Testis (tissue), 3 donors: ENCODE data around the gene FOLR3. TPM values are rescaled to one million over a fixed set of nuclear protein-coding genes. Genes with fewer than 3 reads are reported as not detected.

ENCODE experiments used
- DNase-seq: peaks from one replicate; pipeline ENCODE4 v3.0.0-alpha.2; 2019
- H3K27ac ChIP-seq, 2 donors: fragments of 200-600 bp; sonication (generic); one replicate each; pipeline ENCODE4 v1.5.1; 2019
- H3K27me3 ChIP-seq: fragments of 200-600 bp; sonication (generic); one replicate; pipeline ENCODE4 v1.5.1; 2019
- H3K36me3 ChIP-seq: fragments of 200-600 bp; sonication (generic); one replicate; pipeline ENCODE4 v1.5.1; 2017; ENCODE audit warnings: low read depth; ENCODE audit errors: missing control alignments
- H3K4me1 ChIP-seq: fragments of 200-600 bp; sonication (generic); one replicate; pipeline ENCODE4 v1.5.1; 2019
- H3K4me3 ChIP-seq, 2 donors: fragments of 200-600 bp; sonication (generic); one replicate each; pipeline ENCODE4 v1.5.1; 2017 to 2019
- H3K9me3 ChIP-seq: fragments of 200-600 bp; sonication (generic); one replicate; pipeline ENCODE4 v1.5.1; 2017
- POLR2A ChIP-seq: fragments of 450-650 bp; IDR thresholded peaks from one replicate; pipeline ENCODE4 v1.6.1; 2017; ENCODE audit warnings: antibody characterized with exemption, mild to moderate bottlenecking, moderate library complexity
- WGBS, 2 donors: methylation state at CpG; one replicate each; pipeline ENCODE4 v1.1.5; 2018; 5-methylcytosine and 5-hydroxymethylcytosine counted together
- intact Hi-C: fragments of 100-400 bp; cut with DNase I; formaldehyde crosslinking; loops from one replicate; pipeline ENCODE4 v1.15.1; 2023; ENCODE audit warnings: low total_unique reads
- polyA plus RNA-seq: library from polyadenylated mRNA; stranded (reverse); fragments of 350-450 nt; fragmentation: Illumina TruSeq; extraction: RNeasy Lipid Tissue Mini Kit (QIAGEN cat#74804); gene quantifications from one replicate; pipeline ENCODE4 v1.2.3, GENCODE V29; 2014; ENCODE audit warnings: low read depth, low replicate concordance; ENCODE audit not compliant: insufficient read depth
- total RNA-seq, 2 donors: library from RNA; depleted of rRNA; stranded (reverse); fragments of >200 nt; gene quantifications; one replicate each; pipeline ENCODE4 v1.2.3, GENCODE V29; 2016
- TF ChIP-seq, protein P1 (sequence below), 3 experiments: fragments of 450-650 bp in 2 of 3; fragments of 200-600 bp in 1 of 3; sonication (generic) in 1 of 3; IDR thresholded peaks; one replicate each; pipeline ENCODE4 v1.5.1; 2016 to 2019; ENCODE audit warnings: antibody characterized with exemption in 3 of 3, mild to moderate bottlenecking in 2 of 3, moderate library complexity in 1 of 3

FOLR3 gene
- total and polyA plus RNA-seq, 3 donors from 2014 or later = 0.55 to 0.79 TPM; not detected in 1

DNA sequence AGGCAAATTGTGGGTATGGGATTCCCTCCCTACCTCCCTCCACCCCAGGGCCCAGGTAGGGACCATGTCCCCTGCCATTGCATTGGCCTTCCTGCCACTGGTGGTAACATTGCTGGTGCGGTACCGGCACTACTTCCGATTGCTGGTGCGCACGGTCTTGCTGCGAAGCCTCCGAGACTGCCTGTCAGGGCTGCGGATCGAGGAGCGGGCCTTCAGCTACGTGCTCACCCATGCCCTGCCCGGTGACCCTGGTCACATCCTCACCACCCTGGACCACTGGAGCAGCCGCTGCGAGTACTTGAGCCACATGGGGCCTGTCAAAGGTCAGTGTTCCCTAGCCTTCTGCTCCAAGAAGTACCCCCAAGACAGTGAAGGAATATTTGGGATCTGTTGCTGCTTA, 29.6 kb upstream of the FOLR3 start, which contains the start of gene TOMT:
TOMT (plus strand) TSS at position 37 of the 400 bp plus-strand sequence; CDS start at position 65, 28 bp downstream.
- no peaks in the 10 kb centered on the region for H3K9me3 ChIP-seq
- no peak within 1 kb of the TSS for H3K4me3 ChIP-seq
- H3K27ac ChIP-seq = no peak within 1 kb of the TSS
- WGBS, 2 donors = 90 to 91% methylated on average over 14 of the region's 14 CpGs
- DNase-seq = no peak
- peaks cover 12% of the 10 kb centered on the region for H3K4me1 ChIP-seq
- H3K36me3 ChIP-seq = no peaks in the 10 kb centered on the region
- H3K27me3 ChIP-seq = no peaks in the 10 kb centered on the region
- intact Hi-C loops = no loop called here
- TF ChIP-seq, protein P1, sequence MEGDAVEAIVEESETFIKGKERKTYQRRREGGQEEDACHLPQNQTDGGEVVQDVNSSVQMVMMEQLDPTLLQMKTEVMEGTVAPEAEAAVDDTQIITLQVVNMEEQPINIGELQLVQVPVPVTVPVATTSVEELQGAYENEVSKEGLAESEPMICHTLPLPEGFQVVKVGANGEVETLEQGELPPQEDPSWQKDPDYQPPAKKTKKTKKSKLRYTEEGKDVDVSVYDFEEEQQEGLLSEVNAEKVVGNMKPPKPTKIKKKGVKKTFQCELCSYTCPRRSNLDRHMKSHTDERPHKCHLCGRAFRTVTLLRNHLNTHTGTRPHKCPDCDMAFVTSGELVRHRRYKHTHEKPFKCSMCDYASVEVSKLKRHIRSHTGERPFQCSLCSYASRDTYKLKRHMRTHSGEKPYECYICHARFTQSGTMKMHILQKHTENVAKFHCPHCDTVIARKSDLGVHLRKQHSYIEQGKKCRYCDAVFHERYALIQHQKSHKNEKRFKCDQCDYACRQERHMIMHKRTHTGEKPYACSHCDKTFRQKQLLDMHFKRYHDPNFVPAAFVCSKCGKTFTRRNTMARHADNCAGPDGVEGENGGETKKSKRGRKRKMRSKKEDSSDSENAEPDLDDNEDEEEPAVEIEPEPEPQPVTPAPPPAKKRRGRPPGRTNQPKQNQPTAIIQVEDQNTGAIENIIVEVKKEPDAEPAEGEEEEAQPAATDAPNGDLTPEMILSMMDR (IDR thresholded peaks at IDR 0.05) = no peak
- TF ChIP-seq POLR2A = no peak

DNA sequence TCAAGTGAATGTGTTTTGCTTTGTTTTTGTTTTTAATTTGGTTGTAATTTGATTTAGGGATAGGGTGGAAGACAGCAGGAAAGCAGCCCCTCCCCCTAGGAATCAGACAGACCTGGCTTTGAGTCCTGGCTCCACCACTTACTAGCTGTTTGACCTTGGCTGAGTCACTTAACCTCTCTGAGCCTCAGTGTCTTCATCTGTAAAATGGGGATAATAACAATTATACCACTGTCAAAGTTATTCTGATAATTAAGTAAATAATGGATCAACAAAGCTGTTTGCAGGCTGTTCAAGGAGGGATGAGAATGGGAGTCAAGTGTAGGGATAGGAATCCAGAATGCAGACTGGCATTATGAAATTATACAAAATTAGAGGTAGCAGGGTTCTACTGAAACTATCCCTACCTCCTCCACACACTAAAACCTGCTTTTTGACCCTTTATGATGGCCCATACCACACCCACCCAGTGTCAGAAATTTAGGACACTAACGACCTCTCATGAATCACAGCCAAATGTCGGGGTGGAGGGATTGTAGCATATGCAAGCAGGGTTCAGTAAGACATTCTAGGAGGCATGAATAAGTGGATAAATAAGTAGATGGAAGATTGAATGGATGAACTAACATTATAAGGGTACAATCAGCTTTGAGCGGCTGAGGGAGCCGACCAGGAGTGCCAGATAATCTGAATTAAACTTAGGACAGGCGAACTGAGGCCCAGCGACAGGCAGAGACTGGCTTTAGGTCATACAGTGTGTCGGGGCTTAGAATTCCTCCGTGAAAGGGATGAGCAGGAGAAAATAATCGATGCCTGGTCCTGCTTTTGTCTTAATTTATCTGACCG, 24.0 kb upstream of the FOLR3 start:
- intact Hi-C loops = no loop called here
- peaks cover 13% of the 10 kb centered on the region for H3K4me1 ChIP-seq
- no peaks in the 10 kb centered on the region for H3K27me3 ChIP-seq
- H3K36me3 ChIP-seq = no peaks in the 10 kb centered on the region
- H3K27ac ChIP-seq = peak overlapping the region; percentile 92 to 97
- H3K9me3 ChIP-seq = no peaks in the 10 kb centered on the region
- WGBS, 2 donors = 0 to 1% methylated on average over 9 to 10 of the region's 10 CpGs
- peak overlapping the region; percentile 71 to 81 for H3K4me3 ChIP-seq
- no peak for DNase-seq
- TF ChIP-seq, protein P1 (IDR thresholded peaks at IDR 0.05) = no peak
- no peak for TF ChIP-seq POLR2A

DNA sequence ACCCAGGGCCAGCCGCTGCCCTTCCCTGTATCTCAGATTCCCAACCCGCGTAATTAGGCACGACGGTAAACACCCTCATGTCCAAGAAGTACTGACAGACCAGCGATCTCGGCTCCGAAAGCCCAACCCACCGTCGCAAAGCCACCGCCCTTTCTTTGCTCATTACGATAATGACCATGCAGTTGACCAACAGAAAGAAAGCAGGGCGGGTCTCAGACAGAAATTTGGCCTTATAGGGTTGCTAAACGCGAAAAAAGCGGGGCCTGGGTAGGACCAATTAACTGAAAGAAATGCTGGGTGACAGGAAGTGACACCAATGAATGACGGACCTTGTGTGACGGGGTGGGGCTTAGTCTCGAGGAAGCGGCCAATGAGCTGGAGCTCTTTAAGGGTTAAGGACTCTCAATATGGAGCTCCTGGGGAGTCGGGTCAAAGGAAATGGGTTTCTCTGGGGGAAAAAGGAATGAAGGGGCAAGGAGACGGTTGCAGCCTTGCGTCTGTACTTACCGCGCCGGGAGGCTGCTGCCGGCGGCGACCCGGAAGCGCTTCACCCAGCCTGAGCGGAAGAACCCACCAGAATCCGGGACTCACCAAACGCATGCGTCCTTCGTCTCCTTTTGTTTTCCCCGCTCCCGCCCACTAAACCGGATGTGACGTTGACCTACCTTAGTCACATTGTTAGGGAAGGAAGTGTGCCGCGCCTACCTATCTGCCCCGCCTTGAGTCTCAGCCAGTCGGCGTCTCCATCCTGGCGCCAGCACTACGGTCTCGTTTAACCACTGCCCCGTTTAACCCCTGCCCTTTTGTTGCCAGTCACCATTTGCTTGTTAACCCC, 23.2 kb upstream of the FOLR3 start, which contains the start of gene ANAPC15:
ANAPC15 (minus strand) TSS at position 553 of the 835 bp plus-strand sequence. CDS start 1,419 bp downstream, outside the sequence.
- 0% methylated on average over 34 to 49 of the region's 49 CpGs for WGBS, 2 donors
- H3K4me1 ChIP-seq = peaks cover 13% of the 10 kb centered on the region
- H3K27ac ChIP-seq = peak within 1 kb of the TSS; percentile 92 to 97
- peak; percentile 99 for DNase-seq
- H3K36me3 ChIP-seq = no peaks in the 10 kb centered on the region
- intact Hi-C loops = no loop called here
- TF ChIP-seq, protein P1 (IDR thresholded peaks at IDR 0.05) = peak in 1 of 3 experiments; percentile 1
- TF ChIP-seq POLR2A = peak; percentile 90
- no peaks in the 10 kb centered on the region for H3K9me3 ChIP-seq
- H3K27me3 ChIP-seq = no peaks in the 10 kb centered on the region
- peak within 1 kb of the TSS; percentile 71 to 81 for H3K4me3 ChIP-seq

DNA sequence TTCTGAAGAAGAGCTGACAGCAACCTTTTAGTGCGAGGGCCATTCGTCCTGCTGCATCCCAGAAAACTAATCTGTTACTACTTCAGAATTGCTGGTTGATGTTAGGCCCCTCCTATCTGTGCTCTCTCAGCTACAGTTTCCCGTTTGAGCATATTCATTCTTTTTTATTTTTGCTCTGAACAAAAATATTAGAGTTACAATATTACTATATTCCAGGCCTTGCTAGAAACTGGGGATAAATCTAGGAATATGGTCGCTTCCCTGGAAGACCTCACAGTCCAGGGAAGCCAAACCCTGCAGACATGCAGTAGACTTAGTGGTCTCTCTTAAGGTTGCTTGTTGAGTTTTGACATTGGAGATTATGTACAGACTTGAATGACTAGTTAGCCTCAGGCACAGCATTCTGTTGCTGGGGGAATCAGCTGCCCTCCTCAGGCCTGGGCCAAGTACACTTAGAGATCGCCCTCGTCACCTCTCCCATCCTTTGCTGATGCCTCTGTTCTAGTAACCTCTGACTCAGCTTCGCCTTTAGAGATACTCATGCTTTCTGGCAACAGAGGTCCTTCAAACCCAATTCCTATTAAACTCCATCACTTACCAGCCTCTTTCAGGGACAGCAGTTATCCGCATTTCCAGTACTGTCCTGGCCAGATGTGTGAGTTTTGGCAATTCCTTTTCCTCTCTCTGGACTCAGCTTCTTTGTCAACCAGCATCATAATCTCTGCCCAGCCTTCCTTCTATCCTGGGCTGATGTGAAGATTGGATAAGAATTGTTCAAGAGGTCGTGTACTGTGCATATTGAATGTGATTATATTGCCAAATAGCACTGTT, 22.3 kb upstream of the FOLR3 start:
- 33 to 54% methylated on average over 9 of the region's 9 CpGs for WGBS, 2 donors
- no peak for TF ChIP-seq POLR2A
- TF ChIP-seq, protein P1 (IDR thresholded peaks at IDR 0.05) = peak in 1 of 3 experiments; percentile 0
- Histone ChIP-seq H3K36me3 (no peaks in the 10 kb centered on the region), H3K4me3 (peak overlapping the region; percentile 71 to 81), H3K27ac (peak overlapping the region; percentile 92 to 97), H3K4me1 (peaks cover 13% of the 10 kb centered on the region), H3K9me3 (no peaks in the 10 kb centered on the region), H3K27me3 (no peaks in the 10 kb centered on the region)
- DNase-seq = no peak
- intact Hi-C loops = no loop called here
